Measurements from ENCODE around the gene TRAPPC5.
A peak's percentile ranks its signal among the peaks of the same experiment; 100 is the strongest.
"Not testable (repeated sequence)": the region's sequence is repeated elsewhere in the genome, so short reads cannot be mapped to it uniquely, and the experiment has no call there.

TRAPPC5 gene

GRCh38 chr19:7680606-7681339 is at the start of gene TRAPPC5:
Gene TRAPPC5 (plus strand): TSS chr19:7680833. CDS start chr19:7682254, 1,421 bp downstream.
- peak; percentile 77 for DNase-seq

- no peak for DNase-seq
Measured at GRCh38 chr19:7631577-7631976, 49.1 kb upstream of the TRAPPC5 start.

- DNase-seq = no peak
Measured at GRCh38 chr19:7632340-7633203, 48.1 kb upstream of the TRAPPC5 start.

DNA sequence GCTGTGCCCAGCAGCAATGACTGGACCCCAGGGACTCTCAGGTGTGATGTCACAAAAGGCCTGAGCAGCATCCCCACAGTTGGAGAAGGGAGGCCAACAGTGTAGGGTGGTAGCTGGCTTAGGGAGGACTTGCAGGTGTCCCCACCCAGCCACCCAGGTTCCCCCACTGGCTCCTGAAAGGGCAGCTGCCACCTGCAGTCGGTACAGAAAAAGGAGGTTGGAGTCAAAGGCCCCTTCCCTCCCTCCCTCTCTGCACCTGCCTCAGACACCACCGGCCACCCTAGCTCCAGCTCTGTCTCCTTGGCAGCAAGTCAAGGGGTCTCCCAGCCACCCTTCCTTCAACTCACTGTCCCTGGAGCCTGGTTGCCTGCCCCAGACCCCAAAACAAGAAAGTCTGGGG is 46.9 kb upstream of the TRAPPC5 start, which contains the start of gene PCP2:
Gene PCP2, minus strand, starts transcription at position 22 of the 400 bp plus-strand sequence. CDS start 262 bp downstream, outside the sequence.
- DNase-seq = no peak

GRCh38 chr19:7635670-7636069 is 45.0 kb upstream of the TRAPPC5 start:
- no peak for DNase-seq

- DNase-seq = no peak
Measured at GRCh38 chr19:7636317-7636690, 44.3 kb upstream of the TRAPPC5 start.

GRCh38 chr19:7636691-7637373 is 43.8 kb upstream of the TRAPPC5 start, which contains the start of gene STXBP2:
Gene STXBP2 (plus strand): TSS chr19:7637110. CDS start chr19:7637150, 40 bp downstream.
- peak; percentile 17 for DNase-seq

DNA sequence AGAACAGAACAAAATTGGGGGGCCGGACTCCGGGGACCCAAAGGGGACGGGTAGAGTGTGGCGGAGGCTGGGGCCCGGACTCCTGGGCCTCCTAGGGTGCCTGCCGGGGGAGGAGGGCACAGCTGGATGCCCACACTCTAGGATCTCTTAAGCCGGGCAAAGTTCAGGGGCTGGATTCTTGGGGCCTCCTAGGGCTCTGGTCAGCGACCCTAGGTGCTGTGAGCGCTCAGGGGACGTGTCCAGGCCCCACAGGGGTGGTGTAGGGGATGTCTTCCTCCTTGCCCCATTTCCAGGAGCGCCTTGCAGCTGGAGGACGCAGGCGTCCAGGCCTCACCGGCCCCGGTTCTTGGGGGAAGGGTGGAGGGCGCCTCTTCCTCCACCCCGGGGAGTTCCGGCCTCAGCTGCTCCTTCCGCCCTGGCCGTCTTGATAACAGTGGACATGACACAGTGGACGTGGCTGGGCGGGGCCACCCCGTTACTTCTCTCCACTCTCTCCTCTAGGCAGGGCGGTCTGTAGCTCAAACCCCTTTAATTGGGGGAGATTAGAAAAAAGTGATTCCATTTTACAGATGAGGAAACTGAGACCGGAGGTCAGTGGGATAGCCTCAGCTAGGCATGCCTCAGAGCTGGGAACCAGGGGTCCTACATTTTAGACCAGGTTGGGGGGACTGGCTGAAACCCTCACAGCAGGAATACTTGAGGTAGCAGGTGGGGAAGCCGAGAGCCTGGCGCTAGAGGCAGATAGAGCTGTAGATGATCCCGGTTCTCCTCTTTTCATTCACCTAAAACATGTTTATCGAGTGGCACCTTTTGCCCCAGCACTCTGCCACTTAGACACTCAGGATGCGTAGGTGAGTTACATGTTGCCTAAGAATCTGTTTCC is 43.0 kb upstream of the TRAPPC5 start:
- DNase-seq = no peak

DNA sequence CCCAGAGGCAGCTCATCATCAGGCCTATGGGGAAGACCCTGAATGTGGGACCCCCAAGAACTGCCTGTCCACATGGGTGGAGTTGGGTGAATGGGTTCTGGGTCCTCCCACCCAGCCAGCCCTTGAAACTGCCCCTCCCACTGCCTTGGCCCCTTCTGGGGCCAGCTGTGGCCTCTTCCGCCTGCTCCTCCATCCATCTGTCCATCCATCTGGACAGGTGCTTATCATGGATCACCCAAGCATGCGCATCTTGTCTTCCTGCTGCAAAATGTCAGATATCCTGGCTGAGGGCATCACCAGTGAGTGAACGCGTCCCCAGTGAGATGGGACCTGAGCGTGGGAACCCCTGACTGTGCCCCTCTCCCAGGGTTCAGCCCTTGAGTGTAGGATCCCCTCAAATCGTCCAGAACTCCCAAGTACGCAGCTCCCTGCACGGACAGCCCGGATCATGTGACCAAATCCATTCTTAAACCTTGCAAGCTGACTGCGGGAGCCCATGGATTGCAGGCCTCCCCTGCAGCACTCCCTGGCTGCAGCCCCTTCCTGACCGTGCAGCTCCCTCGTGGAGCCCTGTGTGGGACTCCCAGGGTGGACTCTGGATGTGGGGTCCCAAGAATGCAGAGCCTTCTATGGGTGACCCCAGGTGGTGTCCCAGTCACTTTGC is 41.7 kb upstream of the TRAPPC5 start:
- DNase-seq = no peak

- no peak for DNase-seq
Measured at GRCh38 chr19:7639863-7640348, 40.7 kb upstream of the TRAPPC5 start.

DNA sequence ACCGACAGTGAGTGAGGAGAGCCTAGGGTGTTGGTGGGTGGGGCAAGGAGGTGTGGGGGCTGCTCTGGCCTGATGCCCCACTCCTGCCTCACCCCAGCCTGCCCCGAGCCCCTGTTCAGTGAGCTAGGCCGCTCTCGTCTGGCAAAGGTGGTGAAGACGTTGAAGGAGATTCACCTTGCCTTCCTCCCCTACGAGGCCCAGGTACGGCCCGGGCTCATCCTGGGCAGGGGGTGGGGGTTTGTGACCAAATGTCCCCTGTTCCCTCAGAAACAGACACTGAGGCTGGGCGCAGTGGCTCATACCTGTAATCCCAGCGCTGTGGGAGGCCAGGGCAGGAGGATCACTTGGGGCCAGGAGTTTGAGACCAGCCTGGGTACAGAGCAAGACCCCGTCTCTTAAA is 39.8 kb upstream of the TRAPPC5 start:
- no peak for DNase-seq

DNA sequence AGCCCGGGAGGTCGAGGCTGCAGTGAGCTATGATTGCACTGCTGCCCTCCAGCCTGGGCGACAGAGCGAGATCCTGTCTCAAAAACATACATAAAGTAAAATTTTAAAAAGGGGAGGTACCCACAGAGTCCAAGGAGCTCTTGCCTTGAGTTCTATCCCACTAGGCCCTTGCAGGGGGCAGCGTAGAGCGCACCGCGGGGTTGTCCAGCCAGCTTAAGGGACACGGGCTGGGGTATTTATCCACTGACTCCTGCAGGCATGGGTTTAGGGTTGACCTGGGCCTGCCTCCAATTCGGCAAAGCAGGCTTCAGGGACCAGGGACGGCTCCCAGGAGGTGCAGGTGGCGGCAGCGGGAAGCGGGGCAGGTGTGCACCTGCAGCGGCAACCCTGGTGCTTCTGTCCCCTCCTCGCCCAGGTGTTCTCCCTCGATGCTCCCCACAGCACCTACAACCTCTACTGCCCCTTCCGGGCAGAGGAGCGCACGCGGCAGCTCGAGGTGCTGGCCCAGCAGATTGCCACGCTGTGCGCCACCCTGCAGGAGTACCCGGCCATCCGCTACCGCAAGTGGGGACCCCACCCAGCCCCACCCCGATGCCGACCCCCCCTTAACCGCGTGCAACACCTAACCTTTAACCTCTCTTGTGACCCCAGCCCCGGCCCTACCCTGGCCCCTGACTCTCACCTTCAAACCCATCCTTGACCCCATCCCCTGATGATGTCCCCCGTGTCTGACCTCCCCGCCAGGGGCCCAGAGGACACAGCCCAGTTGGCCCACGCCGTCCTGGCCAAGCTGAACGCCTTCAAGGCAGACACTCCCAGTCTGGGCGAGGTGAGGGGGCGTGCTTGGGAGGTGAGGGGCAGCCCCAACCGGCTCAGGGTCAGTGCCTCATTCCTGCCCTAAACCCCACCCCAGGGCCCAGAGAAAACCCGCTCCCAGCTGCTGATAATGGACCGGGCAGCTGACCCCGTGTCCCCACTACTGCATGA is 39.0 kb upstream of the TRAPPC5 start:
- DNase-seq = no peak

- no peak for DNase-seq
Measured at GRCh38 chr19:7642295-7643030, 38.2 kb upstream of the TRAPPC5 start.

GRCh38 chr19:7643031-7643415 is 37.6 kb upstream of the TRAPPC5 start:
- DNase-seq = no peak

- not testable (repeated sequence) for DNase-seq
Measured at GRCh38 chr19:7643629-7644549, 36.7 kb upstream of the TRAPPC5 start.

DNA sequence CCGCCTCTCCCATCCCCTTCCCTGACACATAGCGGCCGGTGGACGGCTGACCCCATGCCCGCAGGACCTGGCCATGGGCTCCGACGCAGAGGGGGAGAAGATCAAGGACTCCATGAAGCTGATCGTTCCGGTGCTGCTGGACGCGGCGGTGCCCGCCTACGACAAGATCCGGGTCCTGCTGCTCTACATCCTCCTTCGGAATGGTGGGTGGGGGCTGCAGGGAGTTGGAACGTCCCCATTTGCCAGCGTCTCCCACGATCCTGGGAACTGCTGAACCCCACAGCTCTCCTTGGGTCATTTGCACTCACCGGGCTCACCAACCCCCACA is 36.1 kb upstream of the TRAPPC5 start:
- no peak for DNase-seq

- DNase-seq = no peak
Measured at GRCh38 chr19:7645163-7645562, 35.5 kb upstream of the TRAPPC5 start.

GRCh38 chr19:7645656-7646425 is 34.8 kb upstream of the TRAPPC5 start:
- DNase-seq = no peak

All from NCI-H2107 (cell line).